CD4-positive, alpha-beta T cell treated with Interferon alpha-2 for 1 hour (primary cell): ENCODE results near the gene PIEZO1.

Source experiments
- DNase-seq, 2 donors: peaks; one replicate each; pipeline ENCODE4 v3.0.0-alpha.2; 2020 to 2022

PIEZO1 gene

DNA sequence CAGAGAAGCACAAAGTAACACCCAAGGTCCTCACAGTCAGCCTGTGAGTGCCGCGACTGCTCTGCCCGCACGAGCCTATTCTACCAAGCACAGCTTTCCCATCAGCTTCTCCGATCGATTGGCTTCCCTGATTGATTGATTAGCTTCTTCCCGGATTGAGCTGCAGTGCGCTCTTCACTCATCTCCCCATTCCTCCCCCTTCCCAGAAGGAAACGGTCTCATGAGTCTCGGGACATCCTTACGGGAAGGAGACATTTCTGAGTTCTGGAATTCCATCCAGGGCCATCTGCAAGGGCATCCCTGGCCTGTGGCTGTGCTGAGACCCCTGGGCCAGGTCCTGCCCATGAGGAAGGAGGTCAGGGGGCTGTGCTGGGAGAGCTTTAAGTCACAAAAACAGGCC is 18.0 kb downstream of the PIEZO1 start:
- DNase-seq: no peak

DNA sequence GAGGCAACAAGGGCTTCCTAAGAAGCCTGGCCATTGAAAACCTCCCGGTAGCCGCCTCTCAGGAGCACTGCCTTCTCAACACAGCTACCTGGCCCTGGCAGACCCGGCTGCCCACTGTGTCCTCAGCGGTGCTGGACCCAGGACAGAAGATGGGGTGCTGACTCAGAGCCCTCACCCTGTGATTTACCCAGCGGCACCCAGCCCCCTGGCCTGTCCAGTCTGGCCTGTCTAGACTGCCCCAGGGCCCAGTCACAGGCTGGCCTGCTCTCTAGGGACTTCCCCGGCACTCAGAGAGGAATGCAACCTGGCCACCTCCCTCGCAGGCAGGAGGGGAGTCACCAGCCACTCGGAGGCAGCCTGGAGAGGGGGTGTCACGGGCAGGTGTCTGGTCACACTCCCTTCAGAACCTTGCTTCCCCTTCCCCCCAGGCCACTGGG is 20.1 kb downstream of the PIEZO1 start:
- DNase-seq: no peak

DNA sequence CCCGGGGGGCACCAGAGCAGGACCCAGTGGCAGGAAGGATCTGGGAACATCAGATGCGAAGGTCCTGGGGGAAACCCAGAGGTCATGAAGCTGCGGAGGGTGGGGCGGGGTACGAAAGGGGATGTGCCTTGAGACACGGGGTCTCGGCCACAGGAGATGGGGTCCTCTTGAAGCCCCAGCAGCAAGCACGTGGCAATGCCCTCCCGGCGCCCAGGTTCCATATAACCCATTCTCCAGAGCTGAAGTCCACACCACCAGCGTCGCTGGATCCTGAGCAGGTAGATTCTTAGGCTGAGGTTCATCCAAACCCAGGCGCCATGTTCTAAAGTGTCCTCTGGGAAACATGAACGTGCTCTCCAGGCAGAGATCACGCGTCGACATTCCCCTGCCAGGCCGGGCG is 20.9 kb downstream of the PIEZO1 start:
- no peak for DNase-seq

DNA sequence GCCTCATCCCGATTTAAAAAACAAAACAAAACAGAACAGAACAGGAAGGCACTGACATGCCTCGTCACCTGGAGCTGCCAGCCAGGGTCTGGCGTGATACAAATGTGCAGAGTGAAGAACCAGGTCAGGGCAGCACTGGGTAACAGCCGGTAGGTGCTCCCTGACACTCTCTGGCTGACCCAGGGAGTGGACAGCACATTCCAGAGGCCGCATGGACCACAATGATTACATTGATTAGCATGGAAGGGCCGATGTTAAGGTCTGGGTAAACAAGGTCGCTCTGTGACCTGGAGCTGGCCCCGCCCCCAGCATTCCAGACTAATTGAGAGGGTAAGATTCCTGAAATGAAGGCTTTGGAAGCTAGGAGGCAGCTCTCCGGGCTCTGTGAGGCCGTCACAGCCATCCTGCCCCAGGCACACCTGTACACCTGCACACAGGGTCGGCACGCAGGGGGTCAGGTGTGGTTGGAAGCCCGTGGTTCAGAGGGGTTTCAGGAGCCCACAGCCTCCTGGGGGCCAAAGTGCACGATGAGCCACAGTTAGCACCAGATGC is 21.4 kb downstream of the PIEZO1 start:
- no peak for DNase-seq

DNA sequence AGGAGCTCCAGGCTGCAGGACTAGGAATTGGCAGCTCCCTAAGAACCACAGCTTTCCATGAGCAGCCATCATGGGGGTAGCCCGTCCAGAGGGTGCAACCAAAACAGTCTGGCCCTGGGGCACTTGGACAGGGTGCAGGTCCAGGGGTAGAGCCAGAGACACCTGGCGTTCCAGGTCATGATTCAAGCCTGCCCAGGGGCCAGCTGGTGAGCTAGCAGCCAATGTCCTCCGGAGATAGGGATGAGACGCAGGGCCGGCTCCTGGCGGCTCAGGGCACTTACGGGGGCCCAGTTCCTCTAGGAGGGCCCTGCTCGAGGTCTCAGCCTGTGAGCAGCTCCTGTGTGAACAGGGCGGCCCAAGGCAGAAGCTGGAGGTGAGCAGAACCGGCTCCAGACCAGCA is 22.1 kb downstream of the PIEZO1 start:
- DNase-seq: no peak

DNA sequence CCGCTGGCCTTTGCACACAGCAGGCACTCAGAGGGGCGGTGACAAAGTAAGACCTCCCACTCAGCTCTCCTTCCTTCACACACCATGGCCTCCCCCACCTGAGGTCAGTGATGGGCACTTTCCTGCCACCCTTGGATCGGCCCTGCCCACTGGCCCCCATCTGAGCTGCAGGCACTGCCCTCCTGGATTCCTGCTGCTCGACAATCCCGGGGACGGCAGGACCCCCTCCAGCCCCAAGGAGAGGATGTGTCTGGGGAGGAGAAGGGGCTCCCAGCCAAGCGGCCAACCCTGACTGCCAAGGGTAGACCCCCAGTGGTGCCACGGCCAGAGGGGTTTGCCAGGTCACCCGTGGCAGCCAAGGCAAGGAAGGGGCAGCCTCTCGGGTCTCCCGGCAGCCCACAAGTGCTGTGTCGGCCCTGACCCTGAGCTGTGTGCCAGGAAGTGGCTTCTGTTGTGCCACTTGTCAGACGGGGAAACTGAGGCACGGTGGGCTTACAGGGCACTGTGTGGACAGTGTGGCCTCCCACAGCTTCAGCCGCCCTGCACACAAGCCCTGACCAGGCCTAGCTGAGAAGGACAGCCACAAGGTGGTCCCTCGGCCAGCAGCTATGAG is 22.7 kb downstream of the PIEZO1 start:
- DNase-seq: no peak

DNA sequence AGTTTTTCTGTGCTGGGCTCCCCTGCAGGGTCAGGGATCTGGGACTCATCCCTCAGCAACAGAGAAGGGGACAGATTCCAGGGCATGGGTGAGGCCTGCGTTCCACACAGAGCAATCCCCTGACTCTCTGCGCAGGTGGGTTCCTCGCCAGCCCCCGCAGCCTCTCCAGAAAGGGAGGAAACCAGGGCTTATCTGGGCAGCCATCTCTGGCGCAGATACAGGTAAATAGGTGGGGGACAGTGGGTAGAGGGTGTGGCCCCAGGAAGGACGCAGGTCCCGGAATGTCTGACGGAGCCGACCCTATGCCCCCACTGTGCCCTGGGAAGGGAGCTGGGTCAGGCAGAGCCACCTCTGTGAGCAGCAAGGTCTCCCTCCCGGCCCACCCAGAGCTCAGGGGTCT is 23.2 kb downstream of the PIEZO1 start:
- no peak for DNase-seq

DNA sequence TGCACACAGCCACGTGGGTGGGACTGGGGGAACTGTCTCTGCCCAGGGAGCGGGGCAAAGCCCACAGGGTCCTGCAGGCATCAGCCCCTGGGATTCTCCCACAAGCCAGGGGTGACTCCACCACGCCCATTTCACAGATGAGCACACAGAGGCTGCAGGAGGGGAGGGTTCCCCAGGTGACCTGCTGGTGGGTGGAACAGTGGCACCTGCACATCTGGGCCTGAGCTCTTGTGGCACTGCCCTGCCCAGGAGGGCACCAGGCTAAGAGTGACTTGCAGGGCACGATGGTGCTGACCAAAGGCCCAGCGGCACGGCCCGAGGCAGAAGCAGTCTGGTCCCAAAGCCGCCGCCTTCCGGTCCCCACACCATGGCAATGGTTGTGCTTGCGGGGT is 23.9 kb downstream of the PIEZO1 start:
- no peak for DNase-seq

DNA sequence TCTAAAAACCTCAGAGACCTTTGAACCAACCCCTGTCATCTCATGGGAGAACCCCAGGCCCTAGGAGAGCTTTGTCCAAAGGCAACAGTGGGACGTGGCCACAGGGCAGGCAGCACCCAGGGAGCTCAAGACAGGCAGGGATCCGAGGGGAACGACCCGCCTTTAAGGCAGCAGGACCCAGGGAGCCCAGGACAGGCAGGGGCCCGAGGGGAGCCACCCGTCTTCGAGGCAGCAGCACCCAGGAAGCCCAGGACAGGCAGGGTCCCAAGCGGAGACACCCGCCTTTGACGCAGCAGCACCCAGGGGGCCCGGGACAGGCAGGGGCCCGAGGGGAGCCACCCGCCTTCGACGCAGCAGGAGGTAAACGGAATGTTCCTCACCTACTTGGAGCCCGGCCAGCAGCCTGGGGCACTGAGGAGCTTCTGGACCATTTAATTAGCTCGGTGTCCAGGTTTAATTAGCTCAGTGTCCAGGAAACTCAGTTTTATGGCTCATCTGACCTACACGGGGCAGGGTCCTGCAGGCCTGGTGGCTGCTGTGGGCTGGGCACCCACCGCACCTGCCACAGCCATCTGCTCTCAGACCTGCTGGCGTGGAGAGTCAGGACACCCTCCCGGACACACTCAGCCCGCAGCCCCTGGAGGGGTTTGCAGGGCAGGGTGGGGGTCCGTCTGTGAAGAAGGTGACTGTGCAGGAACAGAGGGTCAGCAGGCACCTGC is 24.4 kb downstream of the PIEZO1 start:
- no peak for DNase-seq

DNA sequence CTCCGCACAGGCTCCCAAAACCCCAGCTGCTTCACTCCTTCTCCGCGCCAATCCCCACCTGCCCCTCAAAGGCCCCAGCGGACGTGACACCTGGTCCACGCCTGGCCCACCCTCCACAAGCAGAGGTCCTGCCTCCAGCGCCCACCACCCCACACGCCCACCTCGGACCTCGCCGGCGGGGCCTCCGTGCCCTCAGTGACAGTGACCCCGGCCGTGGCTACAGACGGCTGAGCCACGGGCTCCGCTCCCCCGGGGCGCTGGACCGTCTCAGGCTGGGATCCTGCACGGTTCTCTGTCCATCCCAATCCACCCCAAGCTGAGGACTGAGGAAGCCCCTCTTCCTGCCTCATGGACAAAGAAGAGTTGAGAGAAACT is 25.1 kb downstream of the PIEZO1 start:
- no peak for DNase-seq

DNA sequence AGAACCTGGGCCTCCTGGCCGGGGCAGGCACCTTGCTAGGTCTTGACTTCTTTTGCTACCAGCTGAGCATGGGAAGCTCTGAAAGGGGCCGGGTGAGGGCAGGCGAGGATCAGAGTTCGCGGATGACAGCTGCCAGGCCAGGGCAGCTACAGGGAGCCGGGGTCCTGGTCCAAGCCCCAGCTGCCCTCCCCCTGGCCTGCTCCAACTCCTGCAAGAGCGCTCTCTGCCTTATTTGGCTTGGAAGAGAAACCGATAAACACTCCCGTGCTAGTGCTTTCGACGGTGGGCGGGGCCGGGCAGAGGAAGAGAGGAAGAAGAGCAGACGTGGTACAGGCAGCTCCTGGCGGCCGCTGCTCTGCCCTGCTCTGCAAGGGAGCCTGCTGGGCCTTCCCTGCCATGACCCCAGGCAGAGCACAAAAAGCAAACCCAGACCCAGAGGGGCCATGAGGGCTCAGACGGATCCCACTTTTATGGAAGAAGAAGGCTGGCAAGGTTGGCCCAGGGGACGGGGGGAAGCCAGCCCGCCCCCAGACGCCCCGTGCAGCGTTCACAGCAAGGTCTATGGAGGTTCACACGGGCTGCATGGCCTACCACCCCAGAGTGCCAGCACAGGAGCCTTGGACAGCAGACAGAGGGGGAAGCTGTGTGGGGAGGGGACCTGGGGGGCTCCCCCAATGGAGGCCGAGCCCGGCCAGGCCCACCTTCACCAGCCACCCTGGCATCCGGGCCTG is 25.6 kb downstream of the PIEZO1 start:
- DNase-seq: peak in 1 of 2 donors; percentile 62

DNA sequence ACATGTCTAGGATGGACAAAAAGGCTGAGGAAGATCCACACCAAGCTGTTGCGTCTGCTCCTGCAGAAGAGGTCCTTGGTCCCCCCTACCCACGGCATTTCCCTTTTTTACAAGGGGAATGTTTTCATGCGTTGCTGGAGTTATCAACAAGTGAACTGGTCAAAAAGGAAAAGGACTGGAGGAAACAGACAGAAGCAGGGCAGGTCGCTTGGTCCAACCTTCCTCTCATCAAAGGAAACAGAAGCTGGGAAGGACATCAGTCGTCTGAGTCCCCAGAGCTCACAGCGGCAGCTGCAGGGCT is 26.1 kb downstream of the PIEZO1 start:
- no peak for DNase-seq

DNA sequence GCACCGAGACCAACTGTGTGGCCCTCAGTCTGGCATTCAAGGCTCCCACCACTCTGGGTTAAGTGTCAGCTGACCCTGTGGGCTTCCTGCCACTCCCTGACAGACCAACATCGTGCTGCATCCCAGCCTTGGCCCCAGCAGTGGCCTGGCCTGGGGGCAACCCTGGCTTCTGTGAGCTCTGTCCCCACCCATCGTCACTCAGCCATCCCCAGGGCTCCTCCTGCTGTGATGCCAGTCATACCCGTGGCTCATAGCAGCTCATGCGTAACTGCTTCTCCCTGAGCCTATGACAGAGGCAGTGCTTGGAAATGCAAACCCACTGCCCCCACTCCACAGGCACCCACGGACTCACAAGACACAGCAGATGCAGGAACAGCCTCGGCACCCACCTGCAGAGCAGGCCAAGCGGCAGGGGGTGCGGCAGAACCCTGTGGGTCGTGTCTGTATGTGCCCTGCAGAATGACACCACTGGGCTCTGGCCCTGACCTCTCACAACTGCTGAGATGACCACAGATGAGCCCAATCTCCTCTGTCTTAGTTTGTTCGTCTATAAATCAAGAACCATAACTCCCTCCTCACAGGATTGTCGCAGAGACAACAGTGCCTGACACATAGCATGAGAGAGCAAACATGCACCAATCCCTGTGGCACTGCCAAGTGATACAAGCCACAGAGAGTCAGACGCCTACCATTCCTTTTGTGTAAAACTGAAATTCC is 26.6 kb downstream of the PIEZO1 start:
- no peak for DNase-seq

DNA sequence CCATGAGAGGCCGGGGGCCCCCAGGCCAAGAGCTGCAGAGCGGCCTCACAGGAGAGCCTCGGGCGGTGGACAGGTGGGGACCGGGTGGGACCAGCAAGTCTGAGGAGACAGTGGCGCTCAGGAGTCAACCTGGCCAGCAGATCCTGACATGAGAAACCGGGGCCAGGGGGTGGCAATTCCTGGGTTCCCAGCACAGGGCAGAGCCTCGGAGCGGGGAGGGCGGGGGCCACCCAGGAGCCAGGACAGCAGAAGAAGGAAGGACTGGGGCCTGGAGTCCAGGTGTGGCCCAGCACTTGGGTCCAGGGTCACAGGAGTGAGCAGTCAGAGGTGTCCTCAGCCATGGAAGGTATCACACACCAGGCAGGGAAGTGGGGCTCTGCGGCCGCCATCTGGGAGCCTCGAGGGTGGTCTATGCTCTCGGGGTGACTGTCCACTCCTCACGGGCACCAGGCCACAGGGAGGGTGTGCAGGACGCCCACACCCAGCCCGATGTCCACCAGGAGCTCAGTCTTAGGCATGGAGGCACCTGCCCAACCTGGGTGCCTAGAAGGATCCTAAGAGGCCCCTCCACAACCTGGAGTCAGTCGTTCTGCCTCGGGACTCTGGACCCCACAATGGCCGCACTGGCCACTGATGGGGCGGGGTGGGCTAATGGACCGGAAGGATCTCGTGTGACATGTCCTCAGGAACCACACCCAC is 29.1 kb downstream of the PIEZO1 start:
- DNase-seq: no peak

DNA sequence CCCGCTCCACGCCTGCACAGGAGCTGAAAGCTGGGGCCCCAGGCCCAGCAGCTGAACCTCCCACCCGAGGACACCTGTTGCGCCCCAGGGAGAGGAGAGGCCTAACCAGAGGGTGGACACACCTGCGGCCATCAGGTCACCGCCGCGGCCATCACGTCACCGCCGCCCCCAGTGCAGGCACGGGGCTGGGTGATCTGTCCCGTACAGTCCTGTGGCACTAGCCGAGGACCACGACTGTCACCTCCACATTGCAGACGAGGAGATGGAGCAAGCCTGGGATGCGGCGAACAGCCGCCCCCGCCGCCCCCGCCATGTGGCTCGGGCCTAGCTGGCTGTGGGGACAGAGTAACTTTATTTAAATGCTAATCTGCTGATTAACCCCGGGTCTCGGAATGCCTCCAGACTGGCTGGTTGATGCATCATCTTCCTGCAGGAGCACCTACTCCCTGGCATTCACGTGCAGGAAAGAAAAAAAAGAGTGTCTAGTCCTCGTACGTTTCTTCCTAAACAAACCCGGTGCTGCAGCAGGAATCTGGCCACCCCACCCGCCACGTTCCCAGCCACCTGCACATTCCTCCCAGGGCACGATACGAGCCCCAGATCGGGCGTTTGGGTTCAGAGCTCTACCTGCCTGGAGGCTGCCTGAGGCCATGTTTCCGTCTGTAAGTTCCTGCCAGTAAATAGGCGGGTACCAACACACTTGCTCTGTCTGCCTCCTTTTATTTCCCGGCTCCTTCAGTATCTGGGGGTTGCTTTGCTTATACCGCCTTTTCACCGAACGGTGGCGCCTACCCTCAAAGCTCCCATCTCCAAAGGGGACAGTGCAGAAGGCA is 29.9 kb downstream of the PIEZO1 start:
- DNase-seq: peak in 1 of 2 donors; percentile 46

DNA sequence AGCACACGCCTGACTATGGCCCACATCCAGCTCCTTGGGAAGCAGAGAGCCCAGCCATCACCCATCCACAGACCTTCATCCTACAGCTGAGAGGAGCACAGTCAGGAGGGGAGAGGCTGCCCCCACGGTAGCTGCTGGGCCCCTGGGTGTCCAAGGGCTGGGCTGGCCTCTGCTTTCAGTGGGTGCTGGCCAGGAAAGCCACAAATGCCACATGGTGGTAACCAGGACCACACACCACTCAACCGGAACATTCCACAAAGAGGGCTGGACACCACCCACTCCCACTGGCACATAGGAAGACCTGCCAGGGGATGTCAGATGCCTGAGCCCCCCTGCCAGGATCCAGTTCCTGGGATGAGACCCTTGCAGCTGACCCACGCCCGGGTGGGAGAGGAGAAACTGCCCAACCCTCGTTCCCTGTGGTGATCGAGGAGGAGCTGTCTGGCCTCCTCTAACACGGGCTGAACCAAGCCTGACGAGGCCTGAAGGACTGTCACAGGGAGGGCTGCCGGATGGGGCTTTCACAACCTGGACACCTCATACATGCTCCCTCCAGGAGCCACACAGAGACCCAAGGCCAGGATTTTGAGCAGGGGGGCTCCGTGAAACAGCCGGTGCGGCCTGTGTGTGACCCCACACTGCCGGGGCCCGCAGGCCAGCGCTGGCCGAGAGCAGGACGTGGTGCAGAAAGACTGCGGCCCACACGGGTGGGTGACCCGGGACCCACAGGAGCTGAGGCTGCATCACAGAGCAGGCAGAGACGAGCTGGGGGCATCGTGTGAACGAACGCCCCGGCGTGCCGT is 30.7 kb downstream of the PIEZO1 start:
- DNase-seq: no peak

DNA sequence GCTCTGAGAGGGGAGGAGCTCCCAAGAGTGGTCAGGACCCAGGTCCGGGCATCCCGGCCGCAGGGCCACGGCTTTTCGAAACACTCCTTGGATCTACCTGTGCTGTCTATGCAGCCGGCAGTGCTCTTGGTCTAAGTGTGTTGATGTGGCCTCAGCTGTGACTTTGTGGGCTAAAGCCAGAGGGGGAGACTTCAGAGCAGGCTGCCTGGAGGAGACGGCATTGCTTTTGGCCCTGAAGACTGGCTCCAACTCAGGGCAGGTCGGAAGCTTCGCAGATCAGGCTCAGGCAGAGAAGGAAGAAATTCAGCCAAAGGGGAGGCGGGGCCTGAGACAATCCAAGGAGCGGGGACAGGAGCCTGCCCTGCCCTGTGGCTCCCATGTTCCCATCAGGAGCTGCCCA is 31.4 kb downstream of the PIEZO1 start:
- no peak for DNase-seq

DNA sequence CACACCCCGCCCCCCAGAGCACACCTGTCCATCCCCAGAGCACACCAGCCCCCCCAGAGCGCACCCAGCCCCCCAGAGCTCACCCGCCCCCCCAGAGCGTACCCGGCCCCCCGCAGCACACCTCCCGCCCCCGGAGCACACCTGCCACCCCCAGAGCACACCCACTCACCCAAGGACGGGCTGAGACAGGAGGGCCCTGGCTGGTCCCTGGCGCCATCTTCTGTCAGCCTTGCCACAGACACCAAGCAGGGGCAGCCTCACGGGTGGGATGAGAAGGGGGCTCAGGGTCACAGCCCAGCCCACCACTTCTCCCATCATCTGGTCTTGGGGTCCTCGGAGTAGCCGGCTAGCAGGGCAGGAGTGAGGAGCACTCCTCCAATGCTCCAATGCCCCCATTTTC is 31.8 kb downstream of the PIEZO1 start:
- no peak for DNase-seq

DNA sequence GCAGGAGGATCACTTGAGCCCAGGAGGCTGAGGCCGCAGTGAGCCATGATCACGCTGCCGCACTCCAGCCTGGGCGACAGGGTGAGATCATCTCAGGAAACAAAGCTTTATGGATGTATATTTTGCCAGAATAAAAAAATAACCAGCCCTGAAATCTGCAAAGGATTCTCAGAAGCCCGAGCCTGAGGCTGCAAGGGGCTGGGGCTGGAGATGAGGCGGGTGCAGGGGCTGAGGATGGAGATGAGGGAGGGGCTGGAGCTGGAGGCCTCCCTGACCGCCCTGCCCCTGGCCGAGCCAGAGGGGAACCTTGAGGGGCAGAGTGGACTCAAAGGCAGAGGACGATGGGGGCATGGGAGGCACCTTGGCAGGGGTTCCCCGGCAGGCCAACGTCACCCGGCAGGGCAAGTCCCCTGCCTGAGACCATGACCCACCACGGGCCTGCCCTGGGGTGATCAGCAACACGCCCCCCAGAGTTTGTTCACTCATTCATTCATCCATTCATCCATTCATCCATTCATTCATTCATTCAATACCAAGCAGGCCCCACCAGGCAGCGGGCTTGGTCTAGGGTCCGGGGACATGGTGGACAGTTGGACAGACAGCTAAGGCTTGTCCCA is 32.5 kb downstream of the PIEZO1 start:
- no peak for DNase-seq

DNA sequence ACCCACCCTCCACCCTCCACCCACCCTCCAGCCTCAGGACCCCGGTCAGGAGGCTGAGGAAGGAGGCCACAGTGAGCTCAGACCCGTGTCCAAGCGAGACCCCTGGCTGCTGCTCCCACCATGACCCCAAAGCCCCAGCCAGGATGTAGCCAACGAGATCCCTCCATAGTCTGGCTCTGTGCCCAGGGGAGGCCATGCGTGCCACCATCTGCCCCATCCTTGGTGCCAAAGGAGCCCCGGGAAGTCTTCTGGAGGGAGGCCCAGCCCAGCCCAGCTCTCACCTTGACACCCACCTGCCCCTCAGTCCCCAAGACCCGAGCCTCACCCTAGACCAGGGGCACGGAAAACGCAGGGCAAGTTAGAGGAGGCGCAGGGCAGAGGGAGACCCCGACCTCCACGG is 34.2 kb downstream of the PIEZO1 start:
- no peak for DNase-seq

DNA sequence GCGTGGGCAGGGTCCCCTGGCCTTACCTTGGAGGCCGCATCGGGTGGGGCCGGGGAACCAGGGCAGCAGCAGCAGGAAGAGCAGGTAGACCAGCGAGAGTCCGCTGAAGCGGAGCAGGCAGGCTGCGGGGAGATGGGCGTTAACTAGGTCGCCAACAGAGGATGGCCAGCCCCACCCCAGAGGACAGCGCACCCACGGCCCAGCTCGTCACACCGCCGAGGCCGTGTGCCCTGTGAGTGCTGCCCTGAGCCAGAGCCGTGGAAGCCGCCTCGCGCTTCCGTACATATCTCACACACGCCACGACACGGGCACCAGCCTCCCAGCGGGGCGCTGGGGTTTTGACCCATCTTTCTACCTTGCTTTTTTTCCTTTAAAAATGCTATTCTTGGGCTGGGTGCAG is 35.7 kb downstream of the PIEZO1 start:
- DNase-seq: no peak
